Smooth muscle cell (in vitro differentiated cells): ENCODE results near the gene MED27. TPM values are rescaled to one million over a fixed set of nuclear protein-coding genes. Genes with fewer than 3 reads are reported as not detected.

ENCODE experiments used
- DNase-seq: peaks from one replicate; lab custom pipeline; 2025; ENCODE audit not compliant: unreplicated experiment; lab: John Stamatoyannopoulos, UW
- H2AFZ ChIP-seq: fragments of 200-600 bp; sonication (generic); 2 replicates; pipeline ENCODE4 v1.6.0; 2016; ENCODE audit warnings: antibody characterized with exemption, low read depth, mild to moderate bottlenecking
- H3F3A ChIP-seq: fragments of 200-600 bp; sonication (generic); 2 replicates; pipeline ENCODE4 v1.6.0; 2017; ENCODE audit warnings: antibody characterized with exemption, low read depth
- H3K27ac ChIP-seq: fragments of 200-600 bp; sonication (generic); 2 replicates; pipeline ENCODE4 v1.5.1; 2016; ENCODE audit warnings: low read depth, mild to moderate bottlenecking
- H3K27me3 ChIP-seq: fragments of 200-600 bp; sonication (generic); 2 replicates; pipeline ENCODE4 v1.6.1; 2016; ENCODE audit warnings: low read depth, mild to moderate bottlenecking
- H3K36me3 ChIP-seq: fragments of 200-600 bp; sonication (generic); 2 replicates; pipeline ENCODE4 v1.5.1; 2016; ENCODE audit warnings: low read depth
- H3K4me1 ChIP-seq: fragments of 200-600 bp; sonication (generic); 2 replicates; pipeline ENCODE4 v1.5.1; 2016; ENCODE audit warnings: low read depth
- H3K4me2 ChIP-seq: fragments of 200-600 bp; sonication (generic); 2 replicates; pipeline ENCODE4 v1.6.0; 2016; ENCODE audit warnings: mild to moderate bottlenecking
- H3K4me3 ChIP-seq: fragments of 200-600 bp; sonication (generic); 2 replicates; pipeline ENCODE4 v1.5.1; 2016; ENCODE audit warnings: mild to moderate bottlenecking
- H3K79me2 ChIP-seq: fragments of 200-600 bp; sonication (generic); 2 replicates; pipeline ENCODE4 v1.6.0; 2016; ENCODE audit warnings: low read depth, mild to moderate bottlenecking
- H3K9ac ChIP-seq: fragments of 200-600 bp; sonication (generic); 2 replicates; pipeline ENCODE4 v1.6.0; 2016; ENCODE audit warnings: low read depth
- H3K9me3 ChIP-seq: fragments of 200-600 bp; sonication (generic); replicated peaks from 2 replicates; pipeline ENCODE4 v1.5.1; 2016; ENCODE audit warnings: low read depth
- H4K20me1 ChIP-seq: fragments of 200-600 bp; sonication (generic); 2 replicates; pipeline ENCODE4 v1.6.0; 2016; ENCODE audit warnings: low read depth
- WGBS: methylation state at CpG from one replicate; pipeline ENCODE4 v1.1.7; 2016; ENCODE audit warnings: low lambda C conversion rate; 5-methylcytosine and 5-hydroxymethylcytosine counted together
- polyA plus RNA-seq: library from polyadenylated mRNA; unstranded; fragments of >200 nt; fragmentation: Nextera tagmentation; extraction: Ambion mirVana; gene quantifications from 2 replicates; pipeline ENCODE4 v1.2.1, GENCODE V29; 2016
- total RNA-seq: library from RNA; depleted of rRNA; stranded (reverse); fragments of >200 nt; gene quantifications from 2 replicates; pipeline ENCODE4 v1.2.3, GENCODE V29; 2014
- TF ChIP-seq, protein P1 (sequence below): fragments of 200-600 bp; sonication (generic); IDR thresholded peaks from 2 replicates; pipeline ENCODE4 v1.5.1; 2017; ENCODE audit warnings: borderline replicate concordance, mild to moderate bottlenecking, antibody characterized with exemption; ENCODE audit not compliant: insufficient read depth, poor library complexity, severe bottlenecking

The MED27 gene
- total and polyA plus RNA-seq, 2 experiments from 2014 or later: 24.0 to 50.0 TPM

GRCh38 chr9:132090771-132091170 is 11.1 kb upstream of the MED27 start:
- H3K27me3 ChIP-seq: no peaks in the 10 kb centered on the region
- TF ChIP-seq, protein P1, sequence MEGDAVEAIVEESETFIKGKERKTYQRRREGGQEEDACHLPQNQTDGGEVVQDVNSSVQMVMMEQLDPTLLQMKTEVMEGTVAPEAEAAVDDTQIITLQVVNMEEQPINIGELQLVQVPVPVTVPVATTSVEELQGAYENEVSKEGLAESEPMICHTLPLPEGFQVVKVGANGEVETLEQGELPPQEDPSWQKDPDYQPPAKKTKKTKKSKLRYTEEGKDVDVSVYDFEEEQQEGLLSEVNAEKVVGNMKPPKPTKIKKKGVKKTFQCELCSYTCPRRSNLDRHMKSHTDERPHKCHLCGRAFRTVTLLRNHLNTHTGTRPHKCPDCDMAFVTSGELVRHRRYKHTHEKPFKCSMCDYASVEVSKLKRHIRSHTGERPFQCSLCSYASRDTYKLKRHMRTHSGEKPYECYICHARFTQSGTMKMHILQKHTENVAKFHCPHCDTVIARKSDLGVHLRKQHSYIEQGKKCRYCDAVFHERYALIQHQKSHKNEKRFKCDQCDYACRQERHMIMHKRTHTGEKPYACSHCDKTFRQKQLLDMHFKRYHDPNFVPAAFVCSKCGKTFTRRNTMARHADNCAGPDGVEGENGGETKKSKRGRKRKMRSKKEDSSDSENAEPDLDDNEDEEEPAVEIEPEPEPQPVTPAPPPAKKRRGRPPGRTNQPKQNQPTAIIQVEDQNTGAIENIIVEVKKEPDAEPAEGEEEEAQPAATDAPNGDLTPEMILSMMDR: no peak
- no peaks in the 10 kb centered on the region for H4K20me1 ChIP-seq
- no peak overlapping the region for H3K4me3 ChIP-seq
- no peak for DNase-seq
- H2AFZ ChIP-seq: no peak overlapping the region
- H3K9me3 ChIP-seq: no peaks in the 10 kb centered on the region
- no peaks in the 10 kb centered on the region for H3F3A ChIP-seq
- H3K79me2 ChIP-seq: no peaks in the 10 kb centered on the region
- no peaks in the 10 kb centered on the region for H3K4me1 ChIP-seq
- H3K27ac ChIP-seq: no peak overlapping the region
- WGBS: 84% methylated on average over 5 of the region's 5 CpGs
- no peak overlapping the region for H3K9ac ChIP-seq
- no peaks in the 10 kb centered on the region for H3K36me3 ChIP-seq
- no peak overlapping the region for H3K4me2 ChIP-seq

DNA sequence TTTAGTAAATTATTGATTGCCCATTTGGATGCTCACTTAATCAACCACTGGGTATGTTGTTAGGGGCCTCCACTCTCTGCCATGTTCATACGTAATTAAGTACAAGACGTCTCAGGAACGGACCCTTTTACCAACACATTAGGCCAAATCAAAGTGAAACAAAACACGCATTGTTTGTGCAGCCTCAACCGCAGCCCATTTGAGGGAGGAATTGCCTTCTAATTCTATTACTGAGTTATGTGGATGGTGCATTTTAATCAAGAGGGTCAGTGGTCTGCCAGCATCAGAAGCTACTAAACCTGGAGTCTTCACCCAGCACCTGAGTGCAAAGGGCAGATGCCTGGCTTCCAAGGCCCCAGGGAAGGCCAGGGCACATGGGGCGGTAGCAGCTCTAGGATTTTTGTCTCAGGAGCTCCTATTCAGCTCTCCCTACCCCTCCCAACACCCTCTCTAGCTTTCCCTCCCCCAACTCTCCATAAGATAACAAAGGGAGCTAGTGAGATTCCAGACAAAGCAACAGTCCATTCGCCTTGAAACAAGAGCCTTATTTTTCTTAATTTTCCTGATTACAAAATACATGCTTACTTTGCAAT is 7.9 kb upstream of the MED27 start:
- WGBS: 86% methylated on average over 7 of the region's 7 CpGs
- H4K20me1 ChIP-seq: no peaks in the 10 kb centered on the region
- no peak overlapping the region for H3K27ac ChIP-seq
- H3K4me2 ChIP-seq: no peak overlapping the region
- no peaks in the 10 kb centered on the region for H3K36me3 ChIP-seq
- no peak overlapping the region for H2AFZ ChIP-seq
- H3F3A ChIP-seq: no peaks in the 10 kb centered on the region
- TF ChIP-seq, protein P1: no peak
- no peak overlapping the region for H3K9ac ChIP-seq
- no peak overlapping the region for H3K4me3 ChIP-seq
- H3K27me3 ChIP-seq: peaks cover 4% of the 10 kb centered on the region
- no peaks in the 10 kb centered on the region for H3K79me2 ChIP-seq
- H3K9me3 ChIP-seq: no peaks in the 10 kb centered on the region
- no peaks in the 10 kb centered on the region for H3K4me1 ChIP-seq
- DNase-seq: no peak

GRCh38 chr9:132082188-132082587 is 2.5 kb upstream of the MED27 start:
- Histone ChIP-seq H3K4me3 (no peak overlapping the region), H3K27me3 (peaks cover 4% of the 10 kb centered on the region), H4K20me1 (peaks cover 9% of the 10 kb centered on the region), H3K4me2 (no peak overlapping the region), H3K36me3 (peaks cover 4% of the 10 kb centered on the region), H3K27ac (no peak overlapping the region), H2AFZ (no peak overlapping the region), H3K79me2 (peaks cover 22% of the 10 kb centered on the region), H3K4me1 (peaks cover 9% of the 10 kb centered on the region), H3K9ac (no peak overlapping the region), H3K9me3 (no peaks in the 10 kb centered on the region), H3F3A (no peaks in the 10 kb centered on the region)
- no peak for DNase-seq
- WGBS: 73% methylated on average over 5 of the region's 5 CpGs
- TF ChIP-seq, protein P1: no peak

DNA sequence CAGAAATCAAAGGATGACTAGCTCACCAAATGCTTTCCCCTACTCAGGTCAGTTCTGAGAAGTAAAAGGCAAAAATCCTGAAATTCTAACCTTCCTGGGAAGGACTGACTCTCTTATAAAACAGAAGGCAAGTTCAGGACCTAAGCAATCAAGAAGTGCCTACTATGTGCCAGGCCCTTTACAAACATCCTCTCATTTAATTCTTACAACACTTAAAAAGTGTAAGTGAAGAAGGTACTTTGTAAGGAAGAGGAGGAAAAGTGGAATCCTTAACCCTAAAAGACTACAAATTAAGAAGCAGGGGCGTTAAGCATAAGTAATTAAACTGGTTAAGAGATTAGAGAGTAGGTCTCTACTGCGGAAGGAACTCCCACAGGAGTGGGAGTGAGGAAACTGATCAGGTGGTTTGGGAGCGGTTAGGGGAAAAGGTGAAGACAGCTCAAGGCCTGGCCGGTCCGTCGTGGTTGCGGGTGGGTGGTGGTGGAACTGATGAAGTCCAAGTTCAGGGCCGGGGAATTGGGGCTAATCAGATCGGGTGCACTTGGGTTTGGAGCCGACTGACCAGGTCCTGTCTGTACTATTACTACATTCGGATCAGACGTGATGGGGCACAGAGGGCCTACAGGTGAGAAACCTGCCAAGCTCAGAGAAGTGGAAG is 839 bp downstream of the MED27 start:
- peaks cover 37% of the 10 kb centered on the region for H4K20me1 ChIP-seq
- 10% methylated on average over 12 of the region's 12 CpGs for WGBS
- H3K79me2 ChIP-seq: peaks cover 44% of the 10 kb centered on the region
- no peaks in the 10 kb centered on the region for H3K27me3 ChIP-seq
- peaks cover 9% of the 10 kb centered on the region for H3K4me1 ChIP-seq
- peak overlapping the region; percentile 71 for H3K4me3 ChIP-seq
- H3K9me3 ChIP-seq: no peaks in the 10 kb centered on the region
- H2AFZ ChIP-seq: peak overlapping the region; percentile 66
- H3F3A ChIP-seq: no peaks in the 10 kb centered on the region
- peaks cover 6% of the 10 kb centered on the region for H3K36me3 ChIP-seq
- H3K9ac ChIP-seq: peak overlapping the region; percentile 93
- TF ChIP-seq, protein P1: no peak
- peak overlapping the region; percentile 62 for H3K27ac ChIP-seq
- no peak for DNase-seq
- peak overlapping the region; percentile 97 for H3K4me2 ChIP-seq
